HepG2 (cell line): Measurements from ENCODE around the gene KATNB1.

ENCODE experiments used
- POLR2A ChIP-seq, 2 experiments: IDR thresholded peaks; 2 replicates each; pipeline ENCODE4 v1.6.1; 2011; ENCODE audit warnings: low read depth in 2 of 2, low read length in 2 of 2, mild to moderate bottlenecking in 1 of 2, moderate library complexity in 1 of 2; ENCODE audit not compliant: insufficient read depth in 1 of 2
- ZNF274 ChIP-seq: sonication (generic); formaldehyde crosslinking; IDR thresholded peaks from 2 replicates; pipeline ENCODE4 v1.5.1; 2020; ENCODE audit warnings: mild to moderate bottlenecking, missing genetic modification reagents
- TF ChIP-seq, protein P1 (sequence below), 2 experiments: IDR thresholded peaks; 2 replicates each; pipeline ENCODE4 v1.6.1; 2011 to 2012; ENCODE audit warnings: low read length in 2 of 2, borderline replicate concordance in 1 of 2, low read depth in 1 of 2, mild to moderate bottlenecking in 1 of 2, moderate library complexity in 1 of 2

DNA sequence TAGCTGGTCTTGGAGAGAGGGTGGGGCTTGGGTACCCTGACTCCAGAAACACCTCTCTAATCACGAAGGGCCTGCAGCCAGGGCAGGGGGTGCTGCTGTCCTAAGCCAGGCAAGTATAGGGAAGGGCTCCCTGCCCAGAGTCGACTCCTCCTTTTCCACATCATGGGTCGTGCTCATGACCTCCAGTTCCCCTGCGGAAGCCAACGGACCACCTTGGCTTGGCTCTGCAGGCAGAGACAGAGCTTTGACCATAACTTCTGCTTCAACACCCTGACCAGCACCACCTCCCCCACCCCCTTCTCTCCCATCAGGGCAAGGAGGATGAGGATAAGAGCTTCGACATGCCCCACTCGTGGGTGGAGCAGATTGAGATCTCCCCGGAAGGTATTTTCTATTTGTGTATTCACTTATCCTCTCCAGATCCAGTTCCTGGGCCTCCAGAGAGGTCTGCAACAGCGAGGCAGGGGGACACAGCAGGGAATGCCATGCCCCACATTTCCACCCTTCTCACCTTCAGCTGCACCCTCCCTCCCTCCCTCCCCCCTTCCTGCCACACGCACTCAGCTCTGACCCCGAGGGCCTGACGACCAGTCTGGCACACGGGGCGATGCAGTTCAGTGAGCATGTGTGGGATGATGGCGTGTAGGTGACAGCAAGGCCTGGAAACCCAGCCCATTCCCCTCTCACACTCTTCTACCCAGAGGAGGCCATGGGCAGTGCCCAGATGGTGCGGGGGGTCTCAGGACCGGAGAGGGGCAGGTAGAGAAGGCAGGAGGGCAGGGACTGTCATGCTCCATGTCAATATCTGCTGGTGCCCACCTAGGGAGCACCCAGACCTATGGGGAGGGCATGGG is 14.0 kb upstream of the KATNB1 start:
- TF ChIP-seq POLR2A (IDR thresholded peaks at IDR 0.05; ENCODE audit: insufficient read depth in 1 of 2, low read depth in 2 of 2, low read length in 2 of 2) (no peak), ZNF274 (no peak)
- TF ChIP-seq, protein P1, sequence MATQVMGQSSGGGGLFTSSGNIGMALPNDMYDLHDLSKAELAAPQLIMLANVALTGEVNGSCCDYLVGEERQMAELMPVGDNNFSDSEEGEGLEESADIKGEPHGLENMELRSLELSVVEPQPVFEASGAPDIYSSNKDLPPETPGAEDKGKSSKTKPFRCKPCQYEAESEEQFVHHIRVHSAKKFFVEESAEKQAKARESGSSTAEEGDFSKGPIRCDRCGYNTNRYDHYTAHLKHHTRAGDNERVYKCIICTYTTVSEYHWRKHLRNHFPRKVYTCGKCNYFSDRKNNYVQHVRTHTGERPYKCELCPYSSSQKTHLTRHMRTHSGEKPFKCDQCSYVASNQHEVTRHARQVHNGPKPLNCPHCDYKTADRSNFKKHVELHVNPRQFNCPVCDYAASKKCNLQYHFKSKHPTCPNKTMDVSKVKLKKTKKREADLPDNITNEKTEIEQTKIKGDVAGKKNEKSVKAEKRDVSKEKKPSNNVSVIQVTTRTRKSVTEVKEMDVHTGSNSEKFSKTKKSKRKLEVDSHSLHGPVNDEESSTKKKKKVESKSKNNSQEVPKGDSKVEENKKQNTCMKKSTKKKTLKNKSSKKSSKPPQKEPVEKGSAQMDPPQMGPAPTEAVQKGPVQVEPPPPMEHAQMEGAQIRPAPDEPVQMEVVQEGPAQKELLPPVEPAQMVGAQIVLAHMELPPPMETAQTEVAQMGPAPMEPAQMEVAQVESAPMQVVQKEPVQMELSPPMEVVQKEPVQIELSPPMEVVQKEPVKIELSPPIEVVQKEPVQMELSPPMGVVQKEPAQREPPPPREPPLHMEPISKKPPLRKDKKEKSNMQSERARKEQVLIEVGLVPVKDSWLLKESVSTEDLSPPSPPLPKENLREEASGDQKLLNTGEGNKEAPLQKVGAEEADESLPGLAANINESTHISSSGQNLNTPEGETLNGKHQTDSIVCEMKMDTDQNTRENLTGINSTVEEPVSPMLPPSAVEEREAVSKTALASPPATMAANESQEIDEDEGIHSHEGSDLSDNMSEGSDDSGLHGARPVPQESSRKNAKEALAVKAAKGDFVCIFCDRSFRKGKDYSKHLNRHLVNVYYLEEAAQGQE (IDR thresholded peaks at IDR 0.05; ENCODE audit: borderline replicate concordance in 1 of 2, low read depth in 1 of 2, low read length in 2 of 2): no peak
